ENCODE results near the gene PCDHA1.

The PCDHA1 gene

GRCh38 chr5:140953234-140953633 lies 167.3 kb downstream of the PCDHA1 start:
- TF ChIP-seq ZFX (IDR thresholded peaks at IDR 0.05; ENCODE audit: borderline replicate concordance) (no peak), CTCF (IDR thresholded peaks at IDR 0.05) (no peak)
- H3K27ac ChIP-seq, result peak overlapping the region; percentile 70

GRCh38 chr5:140962190-140962589 lies 176.2 kb downstream of the PCDHA1 start:
- TF ChIP-seq ZFX (IDR thresholded peaks at IDR 0.05; ENCODE audit: borderline replicate concordance), result no peak
- no peak for TF ChIP-seq CTCF (IDR thresholded peaks at IDR 0.05)
- no peak overlapping the region for H3K27ac ChIP-seq

GRCh38 chr5:140964356-140964755 lies 178.4 kb downstream of the PCDHA1 start:
- TF ChIP-seq ZFX (IDR thresholded peaks at IDR 0.05; ENCODE audit: borderline replicate concordance), result no peak
- TF ChIP-seq CTCF (IDR thresholded peaks at IDR 0.05), result no peak
- H3K27ac ChIP-seq, result no peak overlapping the region

GRCh38 chr5:140965905-140966292 lies 180.0 kb downstream of the PCDHA1 start:
- TF ChIP-seq ZFX (IDR thresholded peaks at IDR 0.05; ENCODE audit: borderline replicate concordance) (no peak), CTCF (IDR thresholded peaks at IDR 0.05) (no peak)
- H3K27ac ChIP-seq, result peak overlapping the region; percentile 41; the same call in 1 of the 2 replicates

GRCh38 chr5:140966293-140967225 lies 180.6 kb downstream of the PCDHA1 start, which contains the start of gene PCDHAC2:
Gene PCDHAC2, plus strand, starts transcription at chr5:140966476. Its CDS starts 291 bp downstream, at chr5:140966767.
- TF ChIP-seq CTCF (IDR thresholded peaks at IDR 0.05) (no peak; the same call in 1 of the 2 replicates), ZFX (IDR thresholded peaks at IDR 0.05; ENCODE audit: borderline replicate concordance) (no peak)
- peak within 1 kb of the TSS; percentile 41 for H3K27ac ChIP-seq

- no peak for TF ChIP-seq ZFX (IDR thresholded peaks at IDR 0.05; ENCODE audit: borderline replicate concordance)
- TF ChIP-seq CTCF (IDR thresholded peaks at IDR 0.05), result no peak
- peak overlapping the region; percentile 41; the same call in 1 of the 2 replicates for H3K27ac ChIP-seq
These were observed 181.4 kb downstream of the PCDHA1 start for GRCh38 chr5:140967226-140967893.

All from 22Rv1 (cell line).